Esophagus (tissue), 2 donors: ENCODE results near the gene ROR1. TPM values are rescaled to one million over a fixed set of nuclear protein-coding genes. Genes with fewer than 3 reads are reported as not detected.

Source experiments
- H3K27ac ChIP-seq, 2 donors: one replicate each; pipeline ENCODE4 v1.5.1; 2013; ENCODE audit warnings: low read depth in 2 of 2, mild to moderate bottlenecking in 2 of 2, inconsistent platforms in 1 of 2, low read length in 1 of 2, moderate library complexity in 1 of 2
- H3K27me3 ChIP-seq, 2 donors: one replicate each; pipeline ENCODE4 v1.6.1; 2013; ENCODE audit warnings: low read length in 2 of 2, control low read depth in 1 of 2, mild to moderate bottlenecking in 1 of 2; ENCODE audit not compliant: insufficient read depth in 2 of 2, control insufficient read depth in 1 of 2
- H3K36me3 ChIP-seq, 2 donors: one replicate each; pipeline ENCODE4 v1.6.1; 2013; ENCODE audit warnings: low read length in 1 of 2; ENCODE audit not compliant: control insufficient read depth in 2 of 2, insufficient read depth in 2 of 2
- H3K4me1 ChIP-seq, 2 donors: one replicate each; pipeline ENCODE4 v1.6.1; 2013; ENCODE audit warnings: low read length in 1 of 2; ENCODE audit not compliant: control insufficient read depth in 2 of 2, insufficient read depth in 2 of 2
- H3K4me3 ChIP-seq, 2 donors: one replicate each; pipeline ENCODE4 v1.5.1; 2013; ENCODE audit warnings: low read length in 2 of 2, mild to moderate bottlenecking in 2 of 2, low read depth in 1 of 2, moderate library complexity in 1 of 2
- H3K9me3 ChIP-seq, 2 donors: one replicate each; pipeline ENCODE4 v1.6.1; 2013; ENCODE audit warnings: mild to moderate bottlenecking in 2 of 2, low read depth in 1 of 2, low read length in 1 of 2, moderate library complexity in 1 of 2; ENCODE audit not compliant: control insufficient read depth in 2 of 2, insufficient read depth in 1 of 2
- WGBS, 2 donors: extraction: QIAGEN DNeasy Blood & Tissue Kit; methylation state at CpG; one replicate each; pipeline ENCODE4 v1.1.7; 2013; 5-methylcytosine and 5-hydroxymethylcytosine counted together
- polyA plus RNA-seq, 2 donors: library from polyadenylated mRNA; stranded (reverse); fragments of 200-250 nt; gene quantifications; one replicate each; pipeline ENCODE4 v1.2.3, GENCODE V29; 2013
- donor health status: healthy with polysubstance abuse.
- donor health status: Bipolar disorder and iron deficiency.

The ROR1 gene
- polyA plus RNA-seq, 2 donors: 1.1 to 1.9 TPM

DNA sequence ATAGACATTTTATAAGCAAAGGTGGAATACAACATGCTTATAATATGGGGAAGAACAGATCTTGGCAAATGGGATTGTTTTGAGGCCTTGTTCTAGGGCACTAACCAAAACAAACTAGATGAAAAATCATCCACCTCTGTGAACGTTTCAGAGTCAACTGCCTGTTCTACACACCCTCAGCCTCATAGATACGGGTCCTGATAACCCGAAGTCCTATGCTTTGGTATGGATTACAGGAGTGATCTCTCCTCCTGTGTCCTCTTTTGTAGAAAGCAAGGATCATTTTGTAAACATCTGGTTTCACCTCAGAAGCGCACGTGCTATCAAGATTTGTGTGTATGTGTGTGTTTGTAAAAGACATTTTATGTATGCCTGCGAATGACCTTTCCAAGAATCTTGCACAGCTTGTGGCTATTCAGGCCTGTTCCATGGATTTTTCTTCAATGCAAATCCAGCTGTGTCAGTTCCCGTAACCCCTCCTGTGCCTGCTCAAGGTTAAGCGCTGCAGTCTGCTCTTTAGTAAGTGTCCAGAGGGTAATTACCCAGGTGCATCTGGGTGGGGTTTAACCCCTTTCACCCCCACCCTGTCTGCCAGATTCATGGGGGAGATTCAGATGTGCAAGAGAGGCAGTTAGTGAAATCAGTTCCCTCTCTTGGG, 132.4 kb downstream of the ROR1 start:
- no peaks in the 10 kb centered on the region for H3K9me3 ChIP-seq
- no peaks in the 10 kb centered on the region for H3K36me3 ChIP-seq
- WGBS, 2 donors: 66 to 78% methylated on average over 8 of the region's 8 CpGs
- no peak overlapping the region for H3K27ac ChIP-seq
- no peak overlapping the region for H3K4me3 ChIP-seq
- peaks cover 0 to 3% of the 10 kb centered on the region in 2 donors for H3K4me1 ChIP-seq
- H3K27me3 ChIP-seq: no peaks in the 10 kb centered on the region

DNA sequence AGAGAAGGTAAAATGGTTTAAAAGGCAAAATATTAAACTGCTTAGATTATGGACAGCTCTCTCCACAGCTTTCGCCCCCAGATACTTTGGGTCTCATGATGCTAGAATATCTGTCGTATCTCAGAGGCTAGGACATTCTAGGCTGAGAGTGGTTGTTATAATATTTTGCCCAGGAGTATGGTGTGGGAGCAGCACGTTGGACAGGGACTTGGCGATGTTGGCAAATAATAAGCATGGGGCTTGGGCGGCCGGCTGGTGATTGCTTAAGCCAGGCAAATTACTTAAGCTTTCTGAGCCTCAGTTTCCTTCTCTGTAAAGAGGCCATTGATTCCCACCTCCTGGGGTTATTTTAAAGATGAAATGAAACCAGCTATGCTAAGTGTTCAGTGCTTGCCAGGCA, 133.2 kb downstream of the ROR1 start:
- Histone ChIP-seq H3K36me3 (no peaks in the 10 kb centered on the region), H3K4me1 (peaks cover 0 to 3% of the 10 kb centered on the region in 2 donors), H3K27ac (no peak overlapping the region), H3K27me3 (no peaks in the 10 kb centered on the region), H3K4me3 (no peak overlapping the region), H3K9me3 (no peaks in the 10 kb centered on the region)
- WGBS, 2 donors: 81 to 88% methylated on average over 6 of the region's 6 CpGs

DNA sequence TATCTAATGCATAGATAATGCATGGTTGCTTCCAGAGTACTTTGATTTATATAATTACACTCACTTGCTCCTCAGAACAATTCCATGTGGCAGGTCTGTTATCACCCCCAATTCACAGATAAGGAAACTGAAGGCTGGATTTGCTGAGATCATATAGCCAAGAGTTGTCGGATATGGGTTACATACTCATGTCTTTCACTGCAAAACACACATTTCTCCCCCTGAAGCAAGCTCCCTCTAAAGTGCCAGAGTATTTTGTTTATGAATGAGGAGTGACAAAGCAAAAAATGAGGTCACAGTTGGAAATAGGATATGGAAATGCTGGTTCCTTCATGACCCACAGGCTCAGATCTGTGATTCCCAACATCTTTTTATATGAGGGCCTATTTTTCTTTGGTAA, 134.2 kb downstream of the ROR1 start:
- H3K9me3 ChIP-seq: no peaks in the 10 kb centered on the region
- WGBS, 2 donors: 59 to 86% methylated on average over 1 of the region's 1 CpG
- no peaks in the 10 kb centered on the region for H3K27me3 ChIP-seq
- H3K4me1 ChIP-seq: peaks cover 0 to 3% of the 10 kb centered on the region in 2 donors
- no peaks in the 10 kb centered on the region for H3K36me3 ChIP-seq
- no peak overlapping the region for H3K27ac ChIP-seq
- no peak overlapping the region for H3K4me3 ChIP-seq

DNA sequence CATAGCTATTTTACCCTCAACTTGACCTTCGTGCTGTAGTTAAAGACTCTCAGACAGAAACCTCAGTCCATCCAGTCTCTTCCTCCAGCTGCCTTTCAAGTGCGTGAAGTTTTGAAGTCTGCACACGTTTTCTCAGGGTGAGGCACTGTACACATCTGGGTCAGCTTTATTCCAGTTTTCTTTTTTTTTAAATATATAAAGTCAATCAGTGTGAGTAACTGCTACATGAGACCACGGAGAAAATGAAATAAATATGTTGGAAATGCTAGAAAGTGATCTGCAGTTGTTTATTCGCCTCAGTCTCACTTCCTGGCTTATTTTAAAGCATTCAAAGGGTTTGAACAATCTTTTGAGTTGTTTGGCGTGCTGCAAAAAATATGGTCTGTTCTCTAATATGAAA, 135.7 kb downstream of the ROR1 start:
- Histone ChIP-seq H3K36me3 (no peaks in the 10 kb centered on the region), H3K4me3 (no peak overlapping the region), H3K27ac (no peak overlapping the region), H3K27me3 (no peaks in the 10 kb centered on the region), H3K9me3 (no peaks in the 10 kb centered on the region), H3K4me1 (peaks cover 2 to 6% of the 10 kb centered on the region in 2 donors)
- 70 to 72% methylated on average over 6 of the region's 6 CpGs for WGBS, 2 donors

DNA sequence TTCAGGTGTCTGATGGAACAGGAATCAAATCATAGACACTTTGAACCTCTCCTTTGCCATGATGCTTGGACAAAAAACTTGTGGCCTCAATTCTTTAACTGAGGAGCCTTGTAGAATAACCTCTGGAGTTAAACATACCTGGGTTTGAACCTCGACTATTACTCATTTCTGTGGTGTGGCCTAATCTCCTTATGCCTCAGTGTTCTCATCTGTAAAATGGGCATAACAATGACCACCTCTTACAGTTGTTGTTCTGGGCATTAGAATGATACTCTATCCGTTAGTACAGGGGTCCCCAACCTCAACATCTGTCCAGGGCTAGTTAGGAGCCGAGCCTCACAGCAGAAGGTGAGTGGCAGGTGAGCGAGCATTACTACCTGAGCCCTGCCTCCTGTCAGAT, 137.2 kb downstream of the ROR1 start:
- Histone ChIP-seq H3K36me3 (no peaks in the 10 kb centered on the region), H3K4me3 (no peak overlapping the region), H3K27me3 (no peaks in the 10 kb centered on the region), H3K4me1 (peaks cover 4 to 6% of the 10 kb centered on the region in 2 donors), H3K9me3 (no peaks in the 10 kb centered on the region), H3K27ac (no peak overlapping the region)
- 84 to 85% methylated on average over 4 of the region's 4 CpGs for WGBS, 2 donors

DNA sequence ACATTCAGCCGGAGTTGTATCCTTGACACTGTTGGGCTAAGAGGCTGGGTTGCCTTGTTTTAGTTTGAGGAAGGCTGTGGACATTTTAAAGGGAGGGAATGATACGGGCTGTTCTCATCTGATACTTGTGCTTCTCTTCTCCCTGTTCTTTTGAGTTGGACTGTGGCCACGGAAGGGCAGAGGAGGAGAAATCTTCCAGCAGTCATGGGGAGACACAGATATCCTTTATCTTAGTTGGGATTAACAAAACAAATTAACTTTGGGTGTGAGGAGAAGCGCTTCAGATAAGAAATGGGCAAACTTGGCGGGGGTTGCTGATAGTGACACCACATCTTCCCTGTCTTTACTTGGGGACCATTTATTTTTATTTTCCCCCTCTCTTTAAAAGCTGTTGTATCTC, 138.8 kb downstream of the ROR1 start:
- peaks cover 4 to 6% of the 10 kb centered on the region in 2 donors for H3K4me1 ChIP-seq
- H3K36me3 ChIP-seq: no peaks in the 10 kb centered on the region
- WGBS, 2 donors: 72 to 84% methylated on average over 5 of the region's 5 CpGs
- no peaks in the 10 kb centered on the region for H3K9me3 ChIP-seq
- H3K27ac ChIP-seq: no peak overlapping the region
- no peaks in the 10 kb centered on the region for H3K27me3 ChIP-seq
- H3K4me3 ChIP-seq: no peak overlapping the region

DNA sequence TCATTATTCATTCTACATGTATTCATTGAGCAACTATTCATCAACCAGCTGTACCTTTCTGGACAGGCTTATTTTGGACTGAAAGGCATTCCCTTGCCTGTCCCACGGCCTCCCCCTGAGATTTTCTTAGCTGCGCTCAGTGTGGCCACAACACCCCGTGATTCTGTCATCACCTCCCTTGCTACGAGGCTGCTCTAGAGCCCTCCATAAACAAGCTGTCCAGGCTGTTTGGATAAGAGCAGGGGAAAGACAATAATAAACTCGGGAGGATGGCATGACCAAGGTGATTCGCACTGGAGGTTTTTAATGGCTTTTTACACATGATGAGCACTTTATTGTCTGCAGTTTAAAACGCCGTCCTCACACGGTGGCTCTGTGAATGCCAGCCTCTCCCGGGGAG, 139.7 kb downstream of the ROR1 start:
- Histone ChIP-seq H3K36me3 (no peaks in the 10 kb centered on the region), H3K4me1 (peaks cover 4 to 6% of the 10 kb centered on the region in 2 donors), H3K27me3 (no peaks in the 10 kb centered on the region), H3K27ac (peak overlapping the region in 1 of 2 donors; percentile 8), H3K4me3 (no peak overlapping the region), H3K9me3 (no peaks in the 10 kb centered on the region)
- WGBS, 2 donors: 67 to 71% methylated on average over 10 of the region's 10 CpGs

DNA sequence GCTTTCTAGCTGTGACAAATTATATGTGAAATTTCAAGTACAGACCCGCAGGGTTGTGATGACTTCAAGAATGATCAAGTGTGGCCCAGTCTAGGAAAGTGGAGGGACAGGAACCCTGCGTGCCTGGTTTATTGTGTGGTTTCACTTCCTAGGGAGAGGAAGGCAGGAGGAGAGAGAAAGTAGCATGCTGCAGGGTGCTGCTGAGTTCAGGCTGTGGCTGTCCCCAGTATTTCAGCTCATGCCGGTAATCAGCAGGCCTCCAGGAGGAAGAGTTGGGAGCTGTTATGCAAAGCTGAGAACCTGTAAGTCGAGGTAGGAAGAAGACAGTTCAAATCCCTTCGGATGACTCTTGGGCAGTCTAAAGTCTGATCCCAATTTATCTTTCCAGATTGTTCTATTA, 140.4 kb downstream of the ROR1 start:
- Histone ChIP-seq H3K27me3 (no peaks in the 10 kb centered on the region), H3K4me1 (peaks cover 4 to 6% of the 10 kb centered on the region in 2 donors), H3K4me3 (no peak overlapping the region), H3K27ac (peak overlapping the region in 1 of 2 donors; percentile 18), H3K36me3 (no peaks in the 10 kb centered on the region), H3K9me3 (no peaks in the 10 kb centered on the region)
- 42 to 46% methylated on average over 5 of the region's 5 CpGs for WGBS, 2 donors

DNA sequence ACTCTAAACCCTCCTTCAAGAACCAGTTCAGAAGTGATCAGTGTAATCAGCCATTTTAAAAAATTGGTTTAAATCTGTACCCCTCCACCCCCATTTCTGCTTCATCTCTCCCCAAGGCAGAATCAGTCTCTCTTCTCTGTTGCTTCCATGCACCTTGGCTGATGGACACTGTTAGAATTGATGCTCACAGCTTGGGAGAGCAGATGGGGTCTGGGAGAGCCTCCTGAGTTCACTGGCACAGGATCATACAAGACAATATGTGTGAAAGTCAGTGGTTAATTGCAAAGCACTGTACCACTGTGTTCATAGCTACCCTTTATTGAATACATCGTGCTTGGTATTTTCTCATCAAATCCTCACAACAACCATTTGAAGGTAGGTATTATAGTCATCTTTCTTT, 140.9 kb downstream of the ROR1 start:
- no peak overlapping the region for H3K4me3 ChIP-seq
- H3K27me3 ChIP-seq: no peaks in the 10 kb centered on the region
- H3K36me3 ChIP-seq: no peaks in the 10 kb centered on the region
- 90 to 96% methylated on average over 1 of the region's 1 CpG for WGBS, 2 donors
- no peaks in the 10 kb centered on the region for H3K9me3 ChIP-seq
- no peak overlapping the region for H3K27ac ChIP-seq
- H3K4me1 ChIP-seq: peaks cover 4 to 6% of the 10 kb centered on the region in 2 donors

DNA sequence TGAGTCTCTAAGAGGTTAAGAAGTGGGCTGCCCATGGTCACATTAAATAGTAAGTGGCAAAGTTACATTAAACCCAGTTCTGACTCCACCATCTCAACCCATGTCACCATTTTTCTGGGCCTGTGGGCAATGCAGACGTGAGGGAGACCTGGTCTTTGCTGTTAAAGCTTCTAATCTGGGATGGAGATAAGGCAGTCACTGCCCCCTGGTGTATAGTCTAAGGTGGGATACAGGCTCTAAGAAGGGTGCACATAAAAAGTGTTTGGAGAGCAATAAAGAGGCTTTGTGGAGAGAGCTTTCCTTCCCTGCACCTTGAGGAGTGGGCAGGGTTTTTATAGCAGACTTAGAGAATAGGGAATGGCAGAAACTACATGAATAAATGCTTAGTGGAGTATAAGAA, 141.3 kb downstream of the ROR1 start:
- no peaks in the 10 kb centered on the region for H3K36me3 ChIP-seq
- no peak overlapping the region for H3K4me3 ChIP-seq
- H3K4me1 ChIP-seq: peaks cover 4 to 6% of the 10 kb centered on the region in 2 donors
- H3K9me3 ChIP-seq: no peaks in the 10 kb centered on the region
- H3K27me3 ChIP-seq: no peaks in the 10 kb centered on the region
- no peak overlapping the region for H3K27ac ChIP-seq
- WGBS, 2 donors: 82 to 88% methylated on average over 1 of the region's 1 CpG
